HepG2 (cell line): Measurements from ENCODE around the gene RBM12. TPM values are rescaled to one million over a fixed set of nuclear protein-coding genes. Genes with fewer than 3 reads are reported as not detected.

ENCODE experiments used
- CBX5 ChIP-seq: sonication (generic); formaldehyde crosslinking; IDR thresholded peaks from 2 replicates; pipeline ENCODE4 v1.4.0; 2020; ENCODE audit warnings: missing genetic modification reagents, borderline replicate concordance
- ELF3 ChIP-seq: IDR thresholded peaks from 2 replicates; pipeline ENCODE4 v1.6.1; 2016; ENCODE audit warnings: missing genetic modification reagents, missing compliant biosample characterization
- HNF4A ChIP-seq: sonication (generic); formaldehyde crosslinking; IDR thresholded peaks from 2 replicates; pipeline ENCODE4 v1.4.0; 2020; ENCODE audit warnings: missing genetic modification reagents
- IRF2 ChIP-seq: IDR thresholded peaks from 2 replicates; pipeline ENCODE4 v1.6.1; 2018; ENCODE audit warnings: missing genetic modification reagents, missing compliant biosample characterization
- PAF1 ChIP-seq: IDR thresholded peaks from 2 replicates; pipeline ENCODE4 v1.6.1; 2016; ENCODE audit warnings: missing genetic modification reagents, missing compliant biosample characterization
- SMARCE1 ChIP-seq: fragments of 450-650 bp; IDR thresholded peaks from 2 replicates; pipeline ENCODE4 v1.6.1; 2017; ENCODE audit warnings: borderline replicate concordance
- U2AF2 ChIP-seq: fragments of 200-400 bp; formaldehyde crosslinking; IDR thresholded peaks from 2 replicates; pipeline ENCODE4 v1.6.1; 2017; ENCODE audit warnings: low read depth, mild to moderate bottlenecking, low read length
- ZBTB3 ChIP-seq: sonication (generic); formaldehyde crosslinking; IDR thresholded peaks from 2 replicates; pipeline ENCODE4 v1.4.0; 2020; ENCODE audit warnings: low read depth, mild to moderate bottlenecking, moderate library complexity, missing genetic modification reagents, borderline replicate concordance
- ZFP36L1 ChIP-seq: sonication (generic); formaldehyde crosslinking; IDR thresholded peaks from 2 replicates; pipeline ENCODE4 v1.8.0; 2022; ENCODE audit warnings: mild to moderate bottlenecking, missing genetic modification reagents, moderate library complexity
- ZNF326 ChIP-seq: sonication (generic); formaldehyde crosslinking; IDR thresholded peaks from 2 replicates; pipeline ENCODE4 v1.4.0; 2020; ENCODE audit warnings: missing genetic modification reagents, borderline replicate concordance
- ZNF333 ChIP-seq: sonication (generic); formaldehyde crosslinking; IDR thresholded peaks from 2 replicates; pipeline ENCODE4 v1.4.0; 2020; ENCODE audit warnings: mild to moderate bottlenecking, missing genetic modification reagents, borderline replicate concordance
- ZNF430 ChIP-seq: sonication (generic); formaldehyde crosslinking; IDR thresholded peaks from 2 replicates; pipeline ENCODE4 v1.9.0; 2021; ENCODE audit warnings: mild to moderate bottlenecking, missing genetic modification reagents
- ZNF563 ChIP-seq: sonication (generic); formaldehyde crosslinking; IDR thresholded peaks from 2 replicates; pipeline ENCODE4 v1.8.0; 2022; ENCODE audit warnings: mild to moderate bottlenecking, moderate library complexity, missing genetic modification reagents
- ZNF772 ChIP-seq: sonication (generic); formaldehyde crosslinking; IDR thresholded peaks from 2 replicates; pipeline ENCODE4 v1.5.0; 2020; ENCODE audit warnings: mild to moderate bottlenecking, missing genetic modification reagents
- ZNF841 ChIP-seq: sonication (generic); formaldehyde crosslinking; IDR thresholded peaks from 2 replicates; pipeline ENCODE4 v1.8.1; 2023; ENCODE audit warnings: missing genetic modification reagents, borderline replicate concordance
- ZZZ3 ChIP-seq: sonication (generic); formaldehyde crosslinking; IDR thresholded peaks from 2 replicates; pipeline ENCODE4 v1.4.0; 2020; ENCODE audit warnings: missing genetic modification reagents, mild to moderate bottlenecking, borderline replicate concordance
- polyA plus RNA-seq, 8 experiments: library from polyadenylated mRNA; depleted of rRNA in 3 of 8; stranded (reverse) in 7 of 8; unstranded in 1 of 8; fragments of >200 nt; fragmentation: Illumina TruSeq in 4 of 8; extraction: Trizol in 4 of 8; gene quantifications; 2 replicates each; pipeline versions ENCODE4 v1.2.1 to v1.2.3, GENCODE V29; 2011 to 2016; ENCODE audit warnings: low read depth in 4 of 8, missing spikeins in 1 of 8, mixed read lengths in 1 of 8; ENCODE audit not compliant: insufficient read depth in 1 of 8
- total RNA-seq, 5 experiments: library from RNA; depleted of rRNA; stranded (reverse); fragments of >200 nt; fragmentation: Illumina TruSeq; extraction: Trizol; gene quantifications; 2 replicates each; pipeline ENCODE4 v1.2.3, GENCODE V29; 2016; ENCODE audit warnings: low read depth in 1 of 5
- TF ChIP-seq, protein P1 (sequence below): sonication (generic); formaldehyde crosslinking; IDR thresholded peaks from 2 replicates; pipeline ENCODE4 v1.4.0; 2020; ENCODE audit warnings: missing genetic modification reagents, borderline replicate concordance
- TF ChIP-seq, protein P2 (sequence below): sonication (generic); formaldehyde crosslinking; IDR thresholded peaks from 2 replicates; pipeline ENCODE4 v1.8.0; 2022; ENCODE audit warnings: mild to moderate bottlenecking, missing genetic modification reagents, moderate library complexity
- TF ChIP-seq, protein P3 (sequence below): sonication (generic); formaldehyde crosslinking; IDR thresholded peaks from 2 replicates; pipeline ENCODE4 v1.5.1; 2020; ENCODE audit warnings: mild to moderate bottlenecking, missing genetic modification reagents, moderate library complexity

RBM12 gene
- total and polyA plus RNA-seq, 2 of the 13 experiments (the other 11 are each of a cell fraction or from before 2014, with no cell fraction given) = 97.9 to 104 TPM

DNA sequence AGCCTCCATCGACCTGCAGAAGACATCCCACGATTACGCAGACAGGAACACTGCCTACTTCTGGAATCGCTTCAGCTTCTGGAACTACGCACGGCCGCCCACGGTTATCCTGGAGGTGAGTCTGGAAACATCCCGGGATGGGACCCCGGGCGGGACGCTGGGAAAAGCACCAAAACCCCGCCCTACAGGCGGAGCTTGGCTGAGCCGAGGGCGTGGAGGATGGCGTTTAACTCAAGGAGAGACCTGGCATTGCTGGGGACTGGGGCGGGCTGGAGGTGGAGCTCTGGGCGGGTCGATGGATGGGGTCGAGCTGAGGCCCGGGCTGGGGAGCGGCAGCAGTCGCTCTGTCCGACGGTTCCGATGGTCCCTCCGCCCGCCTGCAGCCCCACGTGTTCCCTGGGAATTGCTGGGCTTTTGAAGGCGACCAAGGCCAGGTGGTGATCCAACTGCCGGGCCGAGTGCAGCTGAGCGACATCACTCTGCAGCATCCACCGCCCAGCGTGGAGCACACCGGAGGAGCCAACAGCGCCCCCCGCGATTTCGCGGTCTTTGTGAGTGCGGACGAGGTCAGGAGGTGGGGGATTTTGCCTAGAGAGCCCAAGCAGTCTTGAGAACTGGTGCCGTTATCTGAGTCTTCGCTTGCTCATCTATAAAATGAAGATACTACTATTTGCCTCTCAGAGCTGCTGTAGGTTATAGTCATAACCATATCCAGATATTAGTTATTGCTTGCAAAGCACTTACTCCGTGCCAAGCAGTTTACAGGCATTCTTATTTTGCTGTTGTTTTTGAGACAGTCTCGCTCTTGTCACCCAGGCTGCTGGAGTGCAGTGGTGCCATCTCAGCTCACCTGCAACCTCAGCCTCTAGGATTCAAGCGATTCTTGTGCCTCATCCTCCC is 45.3 kb downstream of the RBM12 start (continued):
- TF ChIP-seq IRF2 (CRISPR knock-in tag) (peak; percentile 80), HNF4A (CRISPR knock-in tag) (no peak), ELF3 (CRISPR knock-in tag) (peak; percentile 85), PAF1 (CRISPR knock-in tag) (peak; percentile 65; the same call in 1 of the 2 replicates), ZNF772 (peak; percentile 89), ZBTB3 (CRISPR knock-in tag) (no peak), ZNF841 (CRISPR knock-in tag) (no peak), ZNF563 (peak; percentile 96), ZZZ3 (CRISPR knock-in tag) (peak; percentile 75; the same call in 1 of the 2 replicates), ZFP36L1 (no peak), ZNF326 (peak; percentile 85), CBX5 (CRISPR knock-in tag) (peak; percentile 89; the same call in 1 of the 2 replicates), ZNF333 (CRISPR knock-in tag) (peak; percentile 100), U2AF2 (no peak), SMARCE1 (no peak), ZNF430 (CRISPR knock-in tag) (peak; percentile 89; the same call in 1 of the 2 replicates)
- TF ChIP-seq, protein P1, sequence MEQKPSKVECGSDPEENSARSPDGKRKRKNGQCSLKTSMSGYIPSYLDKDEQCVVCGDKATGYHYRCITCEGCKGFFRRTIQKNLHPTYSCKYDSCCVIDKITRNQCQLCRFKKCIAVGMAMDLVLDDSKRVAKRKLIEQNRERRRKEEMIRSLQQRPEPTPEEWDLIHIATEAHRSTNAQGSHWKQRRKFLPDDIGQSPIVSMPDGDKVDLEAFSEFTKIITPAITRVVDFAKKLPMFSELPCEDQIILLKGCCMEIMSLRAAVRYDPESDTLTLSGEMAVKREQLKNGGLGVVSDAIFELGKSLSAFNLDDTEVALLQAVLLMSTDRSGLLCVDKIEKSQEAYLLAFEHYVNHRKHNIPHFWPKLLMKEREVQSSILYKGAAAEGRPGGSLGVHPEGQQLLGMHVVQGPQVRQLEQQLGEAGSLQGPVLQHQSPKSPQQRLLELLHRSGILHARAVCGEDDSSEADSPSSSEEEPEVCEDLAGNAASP = peak; percentile 79
- TF ChIP-seq, protein P2, sequence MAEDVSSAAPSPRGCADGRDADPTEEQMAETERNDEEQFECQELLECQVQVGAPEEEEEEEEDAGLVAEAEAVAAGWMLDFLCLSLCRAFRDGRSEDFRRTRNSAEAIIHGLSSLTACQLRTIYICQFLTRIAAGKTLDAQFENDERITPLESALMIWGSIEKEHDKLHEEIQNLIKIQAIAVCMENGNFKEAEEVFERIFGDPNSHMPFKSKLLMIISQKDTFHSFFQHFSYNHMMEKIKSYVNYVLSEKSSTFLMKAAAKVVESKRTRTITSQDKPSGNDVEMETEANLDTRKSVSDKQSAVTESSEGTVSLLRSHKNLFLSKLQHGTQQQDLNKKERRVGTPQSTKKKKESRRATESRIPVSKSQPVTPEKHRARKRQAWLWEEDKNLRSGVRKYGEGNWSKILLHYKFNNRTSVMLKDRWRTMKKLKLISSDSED (CRISPR knock-in tag) = no peak
- TF ChIP-seq, protein P3, sequence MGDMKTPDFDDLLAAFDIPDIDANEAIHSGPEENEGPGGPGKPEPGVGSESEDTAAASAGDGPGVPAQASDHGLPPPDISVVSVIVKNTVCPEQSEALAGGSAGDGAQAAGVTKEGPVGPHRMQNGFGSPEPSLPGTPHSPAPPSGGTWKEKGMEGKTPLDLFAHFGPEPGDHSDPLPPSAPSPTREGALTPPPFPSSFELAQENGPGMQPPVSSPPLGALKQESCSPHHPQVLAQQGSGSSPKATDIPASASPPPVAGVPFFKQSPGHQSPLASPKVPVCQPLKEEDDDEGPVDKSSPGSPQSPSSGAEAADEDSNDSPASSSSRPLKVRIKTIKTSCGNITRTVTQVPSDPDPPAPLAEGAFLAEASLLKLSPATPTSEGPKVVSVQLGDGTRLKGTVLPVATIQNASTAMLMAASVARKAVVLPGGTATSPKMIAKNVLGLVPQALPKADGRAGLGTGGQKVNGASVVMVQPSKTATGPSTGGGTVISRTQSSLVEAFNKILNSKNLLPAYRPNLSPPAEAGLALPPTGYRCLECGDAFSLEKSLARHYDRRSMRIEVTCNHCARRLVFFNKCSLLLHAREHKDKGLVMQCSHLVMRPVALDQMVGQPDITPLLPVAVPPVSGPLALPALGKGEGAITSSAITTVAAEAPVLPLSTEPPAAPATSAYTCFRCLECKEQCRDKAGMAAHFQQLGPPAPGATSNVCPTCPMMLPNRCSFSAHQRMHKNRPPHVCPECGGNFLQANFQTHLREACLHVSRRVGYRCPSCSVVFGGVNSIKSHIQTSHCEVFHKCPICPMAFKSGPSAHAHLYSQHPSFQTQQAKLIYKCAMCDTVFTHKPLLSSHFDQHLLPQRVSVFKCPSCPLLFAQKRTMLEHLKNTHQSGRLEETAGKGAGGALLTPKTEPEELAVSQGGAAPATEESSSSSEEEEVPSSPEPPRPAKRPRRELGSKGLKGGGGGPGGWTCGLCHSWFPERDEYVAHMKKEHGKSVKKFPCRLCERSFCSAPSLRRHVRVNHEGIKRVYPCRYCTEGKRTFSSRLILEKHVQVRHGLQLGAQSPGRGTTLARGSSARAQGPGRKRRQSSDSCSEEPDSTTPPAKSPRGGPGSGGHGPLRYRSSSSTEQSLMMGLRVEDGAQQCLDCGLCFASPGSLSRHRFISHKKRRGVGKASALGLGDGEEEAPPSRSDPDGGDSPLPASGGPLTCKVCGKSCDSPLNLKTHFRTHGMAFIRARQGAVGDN (CRISPR knock-in tag) = peak; percentile 97
